ENCODE measurements around the gene CACNA1H.

Gene CACNA1H

GRCh38 chr16:1164975-1165374, 12.1 kb downstream of the CACNA1H start:
- TF ChIP-seq CTCF (conservative IDR thresholded peaks at IDR 0.05; ENCODE audit: low read depth, low read length) = no peak
- Histone ChIP-seq H3K9ac (no peak overlapping the region), H3K79me2 (ENCODE audit: insufficient read depth, low read depth) (no peaks in the 10 kb centered on the region), H3K4me2 (no peak overlapping the region), H3K36me3 (ENCODE audit: insufficient read depth) (no peaks in the 10 kb centered on the region), H2AFZ (ENCODE audit: low read depth) (no peak overlapping the region), H3K4me3 (IDR thresholded peaks at IDR 0.05; ENCODE audit: insufficient read depth, low read depth, low read length) (no peak overlapping the region), H4K20me1 (ENCODE audit: insufficient read depth) (no peaks in the 10 kb centered on the region), H3K4me1 (ENCODE audit: low read depth, poor library complexity, severe bottlenecking) (no peaks in the 10 kb centered on the region), H3K27me3 (ENCODE audit: insufficient read depth, low read depth) (peaks cover 96% of the 10 kb centered on the region), H3K27ac (no peak overlapping the region)

- Histone ChIP-seq H3K79me2 (ENCODE audit: insufficient read depth, low read depth) (no peaks in the 10 kb centered on the region), H3K27me3 (ENCODE audit: insufficient read depth, low read depth) (peaks cover 96% of the 10 kb centered on the region), H2AFZ (ENCODE audit: low read depth) (no peak overlapping the region), H3K27ac (no peak overlapping the region), H3K4me2 (no peak overlapping the region), H4K20me1 (ENCODE audit: insufficient read depth) (no peaks in the 10 kb centered on the region), H3K4me3 (IDR thresholded peaks at IDR 0.05; ENCODE audit: insufficient read depth, low read depth, low read length) (no peak overlapping the region), H3K36me3 (ENCODE audit: insufficient read depth) (no peaks in the 10 kb centered on the region), H3K4me1 (ENCODE audit: low read depth, poor library complexity, severe bottlenecking) (no peaks in the 10 kb centered on the region), H3K9ac (no peak overlapping the region)
- TF ChIP-seq CTCF (conservative IDR thresholded peaks at IDR 0.05; ENCODE audit: low read depth, low read length) = no peak
Measured at GRCh38 chr16:1165511-1165910, 12.6 kb downstream of the CACNA1H start.

GRCh38 chr16:1167276-1168107, 14.6 kb downstream of the CACNA1H start:
- H3K9ac ChIP-seq = no peak overlapping the region
- H3K27me3 ChIP-seq (ENCODE audit: insufficient read depth, low read depth) = peaks cover 98% of the 10 kb centered on the region
- H4K20me1 ChIP-seq (ENCODE audit: insufficient read depth) = no peaks in the 10 kb centered on the region
- H3K4me3 ChIP-seq (IDR thresholded peaks at IDR 0.05; ENCODE audit: insufficient read depth, low read depth, low read length) = no peak overlapping the region
- TF ChIP-seq CTCF (conservative IDR thresholded peaks at IDR 0.05; ENCODE audit: low read depth, low read length) = no peak
- H3K36me3 ChIP-seq (ENCODE audit: insufficient read depth) = no peaks in the 10 kb centered on the region
- no peak overlapping the region for H3K4me2 ChIP-seq
- H3K4me1 ChIP-seq (ENCODE audit: low read depth, poor library complexity, severe bottlenecking) = no peaks in the 10 kb centered on the region
- no peaks in the 10 kb centered on the region for H3K79me2 ChIP-seq (ENCODE audit: insufficient read depth, low read depth)
- no peak overlapping the region for H3K27ac ChIP-seq
- no peak overlapping the region for H2AFZ ChIP-seq (ENCODE audit: low read depth)

DNA sequence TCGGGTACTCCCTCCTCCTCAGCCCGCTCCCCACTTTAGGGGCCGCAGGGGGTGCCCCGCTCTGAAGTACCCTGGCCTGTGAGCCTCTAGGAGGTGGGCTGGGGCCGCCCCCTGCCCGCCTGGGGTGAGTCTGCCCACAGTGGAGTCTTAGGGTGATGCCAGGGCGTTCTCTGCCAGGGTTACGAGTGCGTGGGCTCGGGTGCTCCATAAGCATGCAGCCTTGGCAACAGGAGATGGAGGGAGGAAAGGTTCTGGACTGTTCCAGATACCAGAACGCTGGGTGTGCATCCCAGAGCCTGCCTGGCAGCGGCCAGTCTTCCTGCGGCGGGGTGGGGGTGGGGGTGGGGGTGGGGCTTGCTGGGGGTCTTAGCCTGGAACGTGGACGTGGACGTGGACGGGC, 15.9 kb downstream of the CACNA1H start:
- Histone ChIP-seq H3K36me3 (ENCODE audit: insufficient read depth) (no peaks in the 10 kb centered on the region), H3K4me1 (ENCODE audit: low read depth, poor library complexity, severe bottlenecking) (no peaks in the 10 kb centered on the region), H3K4me2 (no peak overlapping the region), H3K79me2 (ENCODE audit: insufficient read depth, low read depth) (no peaks in the 10 kb centered on the region), H3K27ac (no peak overlapping the region), H3K4me3 (IDR thresholded peaks at IDR 0.05; ENCODE audit: insufficient read depth, low read depth, low read length) (no peak overlapping the region), H2AFZ (ENCODE audit: low read depth) (no peak overlapping the region), H3K9ac (no peak overlapping the region), H3K27me3 (ENCODE audit: insufficient read depth, low read depth) (peaks cover 98% of the 10 kb centered on the region), H4K20me1 (ENCODE audit: insufficient read depth) (no peaks in the 10 kb centered on the region)
- no peak for TF ChIP-seq CTCF (conservative IDR thresholded peaks at IDR 0.05; ENCODE audit: low read depth, low read length)
